Measurements from ENCODE around the gene ADD3.

- TF ChIP-seq CTCF (IDR thresholded peaks at IDR 0.05): no peak
- TF ChIP-seq POLR2A (IDR thresholded peaks at IDR 0.05): no peak
These were observed 10.1 kb downstream of the ADD3 start for GRCh38 chr10:110017907-110018306.

Data from body of pancreas (tissue), 4 donors.